Neural cell (in vitro differentiated cells): ENCODE results near the gene ZBTB7C.

ENCODE experiments used
- EP300 ChIP-seq: fragments of 450-650 bp; conservative IDR thresholded peaks from 2 replicates; pipeline ENCODE4 v1.6.1; 2014; ENCODE audit warnings: antibody characterized with exemption, mild to moderate bottlenecking, moderate library complexity; ENCODE audit not compliant: poor library complexity, severe bottlenecking
- EZH2 ChIP-seq: fragments of 200-600, 300-800 bp; shearing (Covaris generic), sonication (generic); IDR thresholded peaks from 2 replicates; pipeline ENCODE4 v1.6.1; 2014; ENCODE audit warnings: antibody characterized with exemption, low read length, borderline replicate concordance, mild to moderate bottlenecking; ENCODE audit not compliant: insufficient read depth, poor library complexity, severe bottlenecking
- MXI1 ChIP-seq: fragments of 450-650 bp; conservative IDR thresholded peaks from 2 replicates; pipeline ENCODE4 v1.6.1; 2014; ENCODE audit warnings: antibody characterized with exemption, mild to moderate bottlenecking; ENCODE audit not compliant: poor library complexity, severe bottlenecking
- POLR2AphosphoS5 ChIP-seq: IDR thresholded peaks from 2 replicates; pipeline ENCODE4 v1.6.1; 2012
- RAD21 ChIP-seq: fragments of 450-650 bp; conservative IDR thresholded peaks from 2 replicates; pipeline ENCODE4 v1.6.1; 2014; ENCODE audit warnings: antibody characterized with exemption, mild to moderate bottlenecking, moderate library complexity
- SMC3 ChIP-seq: fragments of 450-650 bp; conservative IDR thresholded peaks from 2 replicates; pipeline ENCODE4 v1.6.1; 2014; ENCODE audit warnings: antibody characterized with exemption, mild to moderate bottlenecking, moderate library complexity; ENCODE audit not compliant: poor library complexity
- TF ChIP-seq, protein P1 (sequence below): fragments of 450-650 bp; IDR thresholded peaks from 2 replicates; pipeline ENCODE4 v1.5.1; 2014; ENCODE audit warnings: antibody characterized with exemption, mild to moderate bottlenecking, moderate library complexity; ENCODE audit not compliant: poor library complexity, severe bottlenecking

DNA sequence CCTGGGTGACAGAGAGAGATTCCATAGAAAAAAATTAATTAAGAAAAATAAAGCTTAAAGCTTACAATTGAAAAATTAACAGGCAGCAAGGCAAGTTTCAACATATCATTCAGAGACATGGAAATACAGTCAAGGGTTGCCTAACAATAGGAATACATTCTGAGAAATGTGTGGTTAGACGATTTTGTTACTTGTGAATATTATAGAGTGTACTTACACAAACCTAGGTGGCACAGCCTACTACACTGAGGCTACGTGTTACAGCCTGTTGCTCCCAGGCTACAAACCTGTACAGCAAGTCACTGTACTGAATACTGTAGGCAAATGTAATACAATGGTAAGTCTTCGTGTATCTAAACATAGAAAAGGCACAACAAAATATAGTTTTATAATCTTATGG lies 27.7 kb upstream of the ZBTB7C start:
- no peak for TF ChIP-seq EZH2
- TF ChIP-seq, protein P1, sequence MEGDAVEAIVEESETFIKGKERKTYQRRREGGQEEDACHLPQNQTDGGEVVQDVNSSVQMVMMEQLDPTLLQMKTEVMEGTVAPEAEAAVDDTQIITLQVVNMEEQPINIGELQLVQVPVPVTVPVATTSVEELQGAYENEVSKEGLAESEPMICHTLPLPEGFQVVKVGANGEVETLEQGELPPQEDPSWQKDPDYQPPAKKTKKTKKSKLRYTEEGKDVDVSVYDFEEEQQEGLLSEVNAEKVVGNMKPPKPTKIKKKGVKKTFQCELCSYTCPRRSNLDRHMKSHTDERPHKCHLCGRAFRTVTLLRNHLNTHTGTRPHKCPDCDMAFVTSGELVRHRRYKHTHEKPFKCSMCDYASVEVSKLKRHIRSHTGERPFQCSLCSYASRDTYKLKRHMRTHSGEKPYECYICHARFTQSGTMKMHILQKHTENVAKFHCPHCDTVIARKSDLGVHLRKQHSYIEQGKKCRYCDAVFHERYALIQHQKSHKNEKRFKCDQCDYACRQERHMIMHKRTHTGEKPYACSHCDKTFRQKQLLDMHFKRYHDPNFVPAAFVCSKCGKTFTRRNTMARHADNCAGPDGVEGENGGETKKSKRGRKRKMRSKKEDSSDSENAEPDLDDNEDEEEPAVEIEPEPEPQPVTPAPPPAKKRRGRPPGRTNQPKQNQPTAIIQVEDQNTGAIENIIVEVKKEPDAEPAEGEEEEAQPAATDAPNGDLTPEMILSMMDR: no peak
- TF ChIP-seq RAD21: no peak
- no peak for TF ChIP-seq SMC3
- TF ChIP-seq POLR2AphosphoS5: no peak
- no peak for TF ChIP-seq EP300
- TF ChIP-seq MXI1: no peak
